Fibroblast of lung (primary cell): ENCODE measurements around the gene CALHM3.

Source experiments
- EZH2 ChIP-seq: IDR thresholded peaks from 2 replicates; pipeline ENCODE4 v1.5.1; 2012; ENCODE audit warnings: low read length, control low read depth, mild to moderate bottlenecking; ENCODE audit errors: missing control alignments
- TF ChIP-seq, protein P1 (sequence below), 2 donors: IDR thresholded peaks in 1 of 2; conservative IDR thresholded peaks in 1 of 2; 1 replicate in 1 of 2; 2 replicates in 1 of 2; pipeline ENCODE4 v1.5.1; 2011 to 2012; ENCODE audit warnings: low read length in 2 of 2, control low read depth in 1 of 2, inconsistent platforms in 1 of 2, low read depth in 1 of 2, mild to moderate bottlenecking in 1 of 2

DNA sequence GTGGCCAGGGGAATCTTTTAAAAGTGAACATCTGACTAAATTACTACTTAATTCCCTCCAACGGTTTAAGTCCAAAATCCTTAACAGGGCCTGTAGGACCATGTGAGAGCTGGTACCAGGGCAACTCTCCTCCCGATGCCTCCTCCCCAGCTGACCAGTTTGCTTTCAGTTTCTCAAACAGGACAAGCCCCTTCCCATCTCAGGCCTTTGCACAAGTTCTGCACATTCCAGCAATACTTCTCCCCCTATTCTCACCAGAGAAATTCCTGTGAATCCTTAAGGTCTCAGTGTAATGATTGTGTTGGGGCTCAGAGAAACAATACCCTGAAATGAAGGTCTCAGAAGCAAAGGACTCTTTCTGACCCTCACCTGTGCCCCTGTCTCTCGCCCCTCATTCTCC is 12.3 kb downstream of the CALHM3 start:
- TF ChIP-seq, protein P1, sequence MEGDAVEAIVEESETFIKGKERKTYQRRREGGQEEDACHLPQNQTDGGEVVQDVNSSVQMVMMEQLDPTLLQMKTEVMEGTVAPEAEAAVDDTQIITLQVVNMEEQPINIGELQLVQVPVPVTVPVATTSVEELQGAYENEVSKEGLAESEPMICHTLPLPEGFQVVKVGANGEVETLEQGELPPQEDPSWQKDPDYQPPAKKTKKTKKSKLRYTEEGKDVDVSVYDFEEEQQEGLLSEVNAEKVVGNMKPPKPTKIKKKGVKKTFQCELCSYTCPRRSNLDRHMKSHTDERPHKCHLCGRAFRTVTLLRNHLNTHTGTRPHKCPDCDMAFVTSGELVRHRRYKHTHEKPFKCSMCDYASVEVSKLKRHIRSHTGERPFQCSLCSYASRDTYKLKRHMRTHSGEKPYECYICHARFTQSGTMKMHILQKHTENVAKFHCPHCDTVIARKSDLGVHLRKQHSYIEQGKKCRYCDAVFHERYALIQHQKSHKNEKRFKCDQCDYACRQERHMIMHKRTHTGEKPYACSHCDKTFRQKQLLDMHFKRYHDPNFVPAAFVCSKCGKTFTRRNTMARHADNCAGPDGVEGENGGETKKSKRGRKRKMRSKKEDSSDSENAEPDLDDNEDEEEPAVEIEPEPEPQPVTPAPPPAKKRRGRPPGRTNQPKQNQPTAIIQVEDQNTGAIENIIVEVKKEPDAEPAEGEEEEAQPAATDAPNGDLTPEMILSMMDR (conservative IDR thresholded peaks at IDR 0.05 in 1 of 2, IDR thresholded peaks at IDR 0.05 in 1 of 2; ENCODE audit: low read depth in 1 of 2, low read length in 2 of 2) = no peak
- no peak for TF ChIP-seq EZH2
